H9 (cell line): ENCODE results near the gene CISD2. TPM values are rescaled to one million over a fixed set of nuclear protein-coding genes. Genes with fewer than 3 reads are reported as not detected.

Source experiments
- DNase-seq: peaks from one replicate; pipeline ENCODE4 v3.0.0-alpha.2; 2017
- H2AFZ ChIP-seq: one replicate; pipeline ENCODE4 v1.6.1; 2013; ENCODE audit warnings: mild to moderate bottlenecking, low read length, control low read depth, moderate library complexity
- H2AK5ac ChIP-seq: 2 replicates; pipeline ENCODE4 v1.6.1; 2013; ENCODE audit warnings: low read length, control low read depth, mixed read lengths; ENCODE audit not compliant: insufficient read length
- H2BK120ac ChIP-seq: one replicate; pipeline ENCODE4 v1.6.1; 2013; ENCODE audit warnings: low read depth, mild to moderate bottlenecking, low read length, control low read depth, inconsistent platforms; ENCODE audit not compliant: poor library complexity, severe bottlenecking
- H2BK12ac ChIP-seq: 2 replicates; pipeline ENCODE4 v1.6.1; 2013; ENCODE audit warnings: low read length, control low read depth, mixed read lengths, low read depth; ENCODE audit not compliant: insufficient read length
- H2BK15ac ChIP-seq: 2 replicates; pipeline ENCODE4 v1.6.1; 2013; ENCODE audit warnings: low read depth, low read length, control low read depth
- H2BK20ac ChIP-seq: one replicate; pipeline ENCODE4 v1.6.1; 2013; ENCODE audit warnings: low read depth, mild to moderate bottlenecking, low read length, control low read depth, inconsistent platforms; ENCODE audit not compliant: poor library complexity, severe bottlenecking
- H2BK5ac ChIP-seq: 2 replicates; pipeline ENCODE4 v1.6.1; 2013; ENCODE audit warnings: low read length, control low read depth, mixed read lengths; ENCODE audit not compliant: insufficient read length
- H3K14ac ChIP-seq: 2 replicates; pipeline ENCODE4 v1.6.1; 2013; ENCODE audit warnings: low read length, control low read depth; ENCODE audit not compliant: insufficient read depth
- H3K18ac ChIP-seq: 2 replicates; pipeline ENCODE4 v1.6.1; 2013; ENCODE audit warnings: low read depth, mild to moderate bottlenecking, mixed read lengths, low read length, control low read depth; ENCODE audit not compliant: insufficient read length
- H3K23ac ChIP-seq: 2 replicates; pipeline ENCODE4 v1.6.1; 2013; ENCODE audit warnings: low read length, control low read depth, mixed read lengths, low read depth; ENCODE audit not compliant: insufficient read length
- H3K23me2 ChIP-seq: 2 replicates; pipeline ENCODE4 v1.6.1; 2013; ENCODE audit warnings: low read depth, mild to moderate bottlenecking, mixed read lengths, low read length, control low read depth; ENCODE audit not compliant: insufficient read length, poor library complexity, severe bottlenecking
- H3K27ac ChIP-seq: 2 replicates; pipeline ENCODE4 v1.5.1; 2013; ENCODE audit warnings: low read length, control low read depth, mixed read lengths, low read depth; ENCODE audit not compliant: insufficient read length
- H3K27me3 ChIP-seq: 2 replicates; pipeline ENCODE4 v1.6.1; 2013; ENCODE audit warnings: low read length, control low read depth, inconsistent platforms; ENCODE audit not compliant: insufficient read depth
- H3K4ac ChIP-seq: 2 replicates; pipeline ENCODE4 v1.6.1; 2013; ENCODE audit warnings: low read depth, mild to moderate bottlenecking, control low read depth, inconsistent platforms, low read length, moderate library complexity
- H3K4me1 ChIP-seq: 2 replicates; pipeline ENCODE4 v1.6.1; 2013; ENCODE audit warnings: low read length, control low read depth, inconsistent platforms; ENCODE audit not compliant: insufficient read depth
- H3K4me2 ChIP-seq: 2 replicates; pipeline ENCODE4 v1.6.1; 2013; ENCODE audit warnings: low read length, control low read depth, mixed read lengths; ENCODE audit not compliant: insufficient read length, insufficient read depth
- H3K56ac ChIP-seq: 2 replicates; pipeline ENCODE4 v1.6.1; 2013; ENCODE audit warnings: low read depth, mild to moderate bottlenecking, mixed read lengths, low read length, control low read depth; ENCODE audit not compliant: insufficient read length
- H3K79me1 ChIP-seq: 2 replicates; pipeline ENCODE4 v1.6.1; 2013; ENCODE audit warnings: low read depth, mild to moderate bottlenecking, moderate library complexity, low read length, control low read depth, inconsistent platforms; ENCODE audit not compliant: insufficient read depth, poor library complexity, severe bottlenecking
- H3K79me2 ChIP-seq: 2 replicates; pipeline ENCODE4 v1.6.1; 2013; ENCODE audit warnings: low read length, control low read depth, inconsistent platforms; ENCODE audit not compliant: insufficient read depth
- H3K9ac ChIP-seq: 2 replicates; pipeline ENCODE4 v1.6.1; 2013; ENCODE audit warnings: low read length, control low read depth, mixed read lengths; ENCODE audit not compliant: insufficient read length; ENCODE audit errors: extremely low read depth
- H3K9me3 ChIP-seq: one replicate; pipeline ENCODE4 v1.6.1; 2013; ENCODE audit warnings: low read depth, low read length, inconsistent platforms; ENCODE audit not compliant: control insufficient read depth
- H3T11ph ChIP-seq: one replicate; pipeline ENCODE4 v1.6.1; 2013; ENCODE audit warnings: mild to moderate bottlenecking, low read length, control low read depth, inconsistent platforms
- H4K20me1 ChIP-seq: one replicate; pipeline ENCODE4 v1.6.1; 2013; ENCODE audit not compliant: control insufficient read depth, insufficient read length, insufficient read depth
- H4K5ac ChIP-seq: 2 replicates; pipeline ENCODE4 v1.6.1; 2013; ENCODE audit warnings: low read depth, mild to moderate bottlenecking, mixed read lengths, low read length, control low read depth; ENCODE audit not compliant: insufficient read length
- H4K8ac ChIP-seq: replicated peaks from 2 replicates; pipeline ENCODE4 v1.6.1; 2013; ENCODE audit warnings: low read length, control low read depth, mixed read lengths, low read depth; ENCODE audit not compliant: insufficient read length
- H4K91ac ChIP-seq: 2 replicates; pipeline ENCODE4 v1.6.1; 2013; ENCODE audit warnings: low read depth, mild to moderate bottlenecking, moderate library complexity, mixed read lengths, low read length, control low read depth; ENCODE audit not compliant: insufficient read length
- H3K27ac Mint-ChIP-seq, 3 experiments: 2 replicates in 2 of 3; 3 replicates in 1 of 3; pipeline ENCODE4 v1.8.0; 2020 to 2021; ENCODE audit warnings: mixed read lengths in 3 of 3, mild to moderate bottlenecking in 1 of 3, moderate library complexity in 1 of 3
- H3K27me3 Mint-ChIP-seq: 2 replicates; pipeline ENCODE4 v1.8.0; 2021; ENCODE audit warnings: low read depth, mild to moderate bottlenecking, moderate library complexity, mixed read lengths
- H3K36me3 Mint-ChIP-seq, 3 experiments: 2 replicates in 2 of 3; 3 replicates in 1 of 3; pipeline ENCODE4 v1.8.0; 2020 to 2021; ENCODE audit warnings: low read depth in 3 of 3, mixed read lengths in 3 of 3; ENCODE audit not compliant: insufficient read depth in 1 of 3
- H3K4me1 Mint-ChIP-seq, 2 experiments: 2 replicates each; pipeline ENCODE4 v1.8.0; 2020; ENCODE audit warnings: mixed read lengths in 2 of 2
- H3K4me3 Mint-ChIP-seq, 2 experiments: 2 replicates in 1 of 2; 3 replicates in 1 of 2; pipeline ENCODE4 v1.8.0; 2020 to 2021; ENCODE audit warnings: mild to moderate bottlenecking in 2 of 2, mixed read lengths in 2 of 2, moderate library complexity in 1 of 2
- H3K9me3 Mint-ChIP-seq, 2 experiments: 2 replicates in 1 of 2; 3 replicates in 1 of 2; pipeline ENCODE4 v1.8.0; 2020; ENCODE audit warnings: mild to moderate bottlenecking in 2 of 2, mixed read lengths in 2 of 2, moderate library complexity in 1 of 2
- WGBS: extraction: QIAGEN DNeasy Blood & Tissue Kit; methylation state at CpG from one replicate; pipeline ENCODE4 v1.1.7; 2013; ENCODE audit warnings: missing lambda C conversion rate, low lambda C conversion rate, mixed read lengths; ENCODE audit not compliant: insufficient read length; ENCODE audit errors: extremely low coverage; 5-methylcytosine and 5-hydroxymethylcytosine counted together
- total RNA-seq: library from RNA; stranded (reverse); gene quantifications from 2 replicates; pipeline ENCODE4 v1.2.1, GENCODE V29; 2021
- TF ChIP-seq, protein P1 (sequence below): fragments of 200-600 bp; sonication (generic); conservative IDR thresholded peaks from 3 replicates; pipeline ENCODE4 v1.8.0; 2021; ENCODE audit warnings: antibody characterized with exemption, mild to moderate bottlenecking

The CISD2 gene
- total RNA-seq, 1 experiment from 2014 or later = 45.6 TPM

DNA sequence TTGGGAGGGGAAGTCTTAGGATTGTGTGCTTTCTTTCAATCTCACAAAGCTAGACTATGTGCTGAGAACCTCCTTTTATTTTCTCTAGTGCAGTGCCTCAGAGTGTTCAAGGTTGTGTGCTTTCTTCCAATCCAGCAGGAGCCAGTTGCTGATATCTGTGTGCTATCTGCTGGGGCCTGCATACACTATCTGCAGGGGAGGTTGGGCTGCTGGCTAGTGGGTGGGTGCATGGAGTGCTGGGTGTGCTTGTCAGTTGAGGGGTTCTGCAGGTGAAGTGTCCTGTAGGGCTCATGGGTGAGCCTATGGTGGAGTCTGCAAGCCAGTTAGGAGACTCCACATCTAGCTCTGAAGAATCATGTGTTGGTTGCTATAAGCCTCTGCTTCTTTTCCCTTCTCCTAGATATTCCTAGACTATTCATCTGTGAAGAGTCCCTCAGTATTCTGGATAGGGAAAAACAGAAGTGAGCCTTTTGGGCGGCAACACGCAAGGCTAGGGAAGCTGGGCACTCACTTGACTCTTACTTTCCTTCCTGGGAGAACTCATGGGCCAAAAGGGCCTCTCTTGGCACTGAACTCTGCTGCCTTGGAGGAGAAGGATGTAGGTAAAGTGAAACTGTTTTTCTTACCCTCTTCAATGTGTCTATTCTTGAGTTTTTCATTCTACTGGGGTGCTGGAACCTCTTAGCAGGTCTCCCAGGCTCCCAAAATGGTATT, 8.0 kb upstream of the CISD2 start:
- H2BK12ac ChIP-seq = no peak overlapping the region
- Mint-ChIP-seq H3K9me3 (peaks cover 19 to 20% of the 10 kb centered on the region in 2 experiments), H3K36me3 (peaks cover 28 to 35% (median 33%) of the 10 kb centered on the region in 3 experiments), H3K27me3 (no peaks in the 10 kb centered on the region), H3K4me3 (no peak overlapping the region), H3K4me1 (0 out of 4 replicates have a peak, but pooled peaks cover 2 to 10% of the 10 kb centered on the region in 2 experiments), H3K27ac (no peak overlapping the region)
- no peak overlapping the region for H4K91ac ChIP-seq
- H3K18ac ChIP-seq = no peak overlapping the region
- no peaks in the 10 kb centered on the region for H3K9me3 ChIP-seq
- H3K23me2 ChIP-seq = no peaks in the 10 kb centered on the region
- H2BK15ac ChIP-seq = no peak overlapping the region
- no peaks in the 10 kb centered on the region; the same call in 1 of the 2 replicates for H3K79me2 ChIP-seq
- no peak overlapping the region for H2BK120ac ChIP-seq
- no peak for DNase-seq
- no peaks in the 10 kb centered on the region for H3K4me1 ChIP-seq
- no peaks in the 10 kb centered on the region for H4K20me1 ChIP-seq
- no peak overlapping the region for H2AK5ac ChIP-seq
- no peak overlapping the region for H4K5ac ChIP-seq
- H4K8ac ChIP-seq = no peak overlapping the region
- H3K56ac ChIP-seq = no peak overlapping the region
- H3K27me3 ChIP-seq = no peaks in the 10 kb centered on the region
- H3K14ac ChIP-seq = no peak overlapping the region
- no CpG with 5 or more reads among the region's 2 CpGs for WGBS
- H3K23ac ChIP-seq = no peak overlapping the region
- no peak overlapping the region for H3K4ac ChIP-seq
- no peak overlapping the region for H2BK5ac ChIP-seq
- H3K4me2 ChIP-seq = no peak overlapping the region
- TF ChIP-seq, protein P1, sequence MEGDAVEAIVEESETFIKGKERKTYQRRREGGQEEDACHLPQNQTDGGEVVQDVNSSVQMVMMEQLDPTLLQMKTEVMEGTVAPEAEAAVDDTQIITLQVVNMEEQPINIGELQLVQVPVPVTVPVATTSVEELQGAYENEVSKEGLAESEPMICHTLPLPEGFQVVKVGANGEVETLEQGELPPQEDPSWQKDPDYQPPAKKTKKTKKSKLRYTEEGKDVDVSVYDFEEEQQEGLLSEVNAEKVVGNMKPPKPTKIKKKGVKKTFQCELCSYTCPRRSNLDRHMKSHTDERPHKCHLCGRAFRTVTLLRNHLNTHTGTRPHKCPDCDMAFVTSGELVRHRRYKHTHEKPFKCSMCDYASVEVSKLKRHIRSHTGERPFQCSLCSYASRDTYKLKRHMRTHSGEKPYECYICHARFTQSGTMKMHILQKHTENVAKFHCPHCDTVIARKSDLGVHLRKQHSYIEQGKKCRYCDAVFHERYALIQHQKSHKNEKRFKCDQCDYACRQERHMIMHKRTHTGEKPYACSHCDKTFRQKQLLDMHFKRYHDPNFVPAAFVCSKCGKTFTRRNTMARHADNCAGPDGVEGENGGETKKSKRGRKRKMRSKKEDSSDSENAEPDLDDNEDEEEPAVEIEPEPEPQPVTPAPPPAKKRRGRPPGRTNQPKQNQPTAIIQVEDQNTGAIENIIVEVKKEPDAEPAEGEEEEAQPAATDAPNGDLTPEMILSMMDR = no peak
- H3K9ac ChIP-seq = no peak overlapping the region
- no peak overlapping the region for H2BK20ac ChIP-seq
- H3T11ph ChIP-seq = no peak overlapping the region
- H2AFZ ChIP-seq = no peak overlapping the region
- no peak overlapping the region for H3K27ac ChIP-seq
- H3K79me1 ChIP-seq = peaks cover 3% of the 10 kb centered on the region
